Suppressor macrophage (primary cell): Measurements from ENCODE around the gene HSH2D.

Experiments used
- DNase-seq, 4 experiments: peaks; one replicate each; pipeline ENCODE4 v3.0.0-alpha.2; 2020 to 2022

The HSH2D gene

DNA sequence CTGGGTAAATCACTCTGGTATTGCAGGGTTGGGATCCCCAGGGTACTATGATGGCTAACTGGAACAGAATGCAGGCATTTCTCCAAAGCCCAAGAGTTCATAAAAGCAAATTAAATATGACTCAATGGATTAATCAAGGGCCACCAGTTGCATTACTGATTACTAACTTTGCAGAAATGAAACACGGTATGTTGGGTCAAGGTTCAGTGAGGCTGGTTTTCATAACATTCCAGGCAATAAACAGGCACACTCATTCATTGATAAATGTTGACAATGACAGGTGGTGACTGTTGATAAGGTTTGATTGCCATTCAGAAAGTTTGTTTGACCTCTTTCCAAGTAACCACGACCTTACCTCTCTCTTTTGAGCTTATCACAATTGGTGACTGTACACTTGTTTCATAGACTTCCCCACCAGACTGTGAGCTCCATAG is 53.7 kb downstream of the HSH2D start:
- no peak for DNase-seq

- DNase-seq = peak; percentile 99 to 100 (median 100)
Measured at GRCh38 chr19:16197622-16198369, 54.3 kb downstream of the HSH2D start, which contains the start of gene AP1M1. Gene AP1M1 (plus strand): TSS chr19:16197911. CDS start chr19:16198027, 116 bp downstream.

DNA sequence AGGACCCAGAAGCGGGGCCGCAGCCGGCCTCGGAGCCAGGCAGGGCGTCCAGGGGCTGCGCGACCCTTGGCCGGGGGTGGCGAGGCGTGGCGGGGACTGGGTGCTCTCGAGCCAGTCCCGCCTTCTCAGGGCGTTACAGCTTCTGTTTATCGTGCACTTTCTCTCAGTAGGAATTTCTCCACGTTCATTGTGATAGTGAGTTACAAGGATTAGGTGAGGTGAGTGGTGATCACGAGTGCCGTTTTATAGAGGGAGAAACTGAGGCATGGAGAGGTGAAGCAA is 54.8 kb downstream of the HSH2D start:
- DNase-seq = peak in 2 of 4 experiments; percentile 14 to 22

DNA sequence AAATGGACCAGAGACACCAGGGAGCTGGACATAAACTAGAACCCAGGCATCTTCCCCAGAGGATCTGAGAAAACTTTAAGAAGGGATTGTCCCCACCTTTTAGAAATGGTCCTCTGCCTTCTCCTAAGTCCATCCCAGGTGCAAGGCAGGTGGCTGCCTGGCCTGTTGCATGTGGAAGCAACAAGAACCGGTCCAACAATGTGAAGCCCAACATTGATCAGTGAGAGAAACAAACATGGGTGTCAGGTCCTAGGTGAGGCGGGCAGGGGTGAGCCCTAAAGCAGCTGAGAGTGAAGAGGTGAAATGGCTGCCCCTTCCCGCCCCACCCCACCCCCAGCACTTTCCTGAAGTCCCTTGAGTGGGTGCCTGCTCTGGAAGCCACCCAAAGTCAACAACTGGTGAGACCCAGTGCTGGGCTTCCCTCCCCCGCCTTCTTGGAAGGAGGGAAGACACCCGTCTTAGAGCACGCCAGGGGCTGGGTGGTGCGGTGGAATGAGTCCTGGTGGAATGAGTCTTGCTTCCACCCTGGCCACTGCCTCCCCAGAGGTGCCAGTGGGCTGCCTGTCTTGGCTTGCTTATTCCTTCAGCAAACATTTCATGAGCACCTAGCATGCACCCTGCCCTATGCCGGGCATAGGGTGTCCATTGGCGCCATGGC is 55.9 kb downstream of the HSH2D start:
- DNase-seq = no peak

- DNase-seq = peak; percentile 49 to 68 (median 59)
Measured at GRCh38 chr19:16200038-16201010, 56.8 kb downstream of the HSH2D start.

DNA sequence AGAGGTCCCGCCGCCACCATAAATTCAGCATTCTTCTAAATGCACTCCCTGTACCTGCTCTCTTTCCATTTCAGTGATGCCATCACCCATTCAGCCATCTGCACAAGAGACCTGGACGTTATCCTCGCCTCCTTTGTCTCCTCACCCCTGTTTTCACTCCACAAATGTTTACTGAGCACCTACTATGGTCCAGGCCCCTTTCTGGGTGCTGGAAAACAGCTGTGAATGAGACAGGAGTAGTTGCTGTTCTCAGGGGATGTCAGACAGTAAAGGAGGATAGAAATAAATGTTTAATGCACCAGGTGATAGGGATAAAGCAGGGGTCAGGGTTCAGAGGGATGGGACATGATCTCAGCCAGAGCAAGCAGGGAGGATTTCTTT is 57.5 kb downstream of the HSH2D start:
- DNase-seq = no peak

DNA sequence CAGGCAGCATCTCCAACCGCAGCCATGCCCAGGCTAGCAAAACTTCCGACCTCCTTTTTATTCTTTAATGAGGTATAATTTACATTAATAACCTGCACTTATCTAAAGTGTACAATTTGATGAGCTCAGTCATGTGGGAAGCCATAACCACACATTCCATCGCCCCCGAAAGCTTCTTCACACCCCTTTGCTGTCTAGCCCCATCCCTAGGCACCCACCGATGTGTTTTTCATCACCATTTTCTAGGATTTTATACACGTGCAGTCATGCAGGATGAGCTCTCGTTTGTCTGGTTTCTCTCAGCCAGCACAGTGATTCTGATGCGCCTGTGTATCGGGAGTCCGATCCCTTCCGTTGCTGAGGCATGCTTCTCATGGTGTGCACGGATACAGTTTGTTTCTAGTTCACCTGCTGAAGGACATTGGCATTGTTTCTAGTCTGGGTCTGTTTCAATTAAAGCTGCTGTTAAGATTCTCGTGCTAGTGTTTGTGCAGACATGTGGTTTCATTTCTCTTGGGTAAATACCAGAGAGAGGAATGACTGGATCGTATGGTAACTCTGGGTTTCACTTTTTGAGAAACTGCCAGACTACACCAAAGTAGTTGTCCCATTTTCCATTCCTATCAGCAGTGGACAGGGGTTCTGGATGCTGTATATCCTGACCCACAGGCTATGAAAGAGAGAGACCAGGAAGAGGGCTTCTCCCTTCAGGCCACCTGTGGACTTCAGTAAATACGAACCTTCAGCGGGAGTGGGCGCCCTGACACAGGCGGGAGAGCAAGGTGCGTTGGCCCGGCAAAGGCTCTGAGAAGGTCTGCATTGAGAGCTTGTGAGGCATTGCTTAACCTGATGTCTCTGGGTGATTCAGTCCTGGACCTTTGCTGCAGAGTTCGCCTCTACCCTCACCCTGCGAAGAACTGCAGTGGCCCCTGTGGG is 59.1 kb downstream of the HSH2D start:
- DNase-seq = no peak

GRCh38 chr19:16203256-16204004 is 59.9 kb downstream of the HSH2D start:
- DNase-seq = no peak

GRCh38 chr19:16204005-16204294 is 60.5 kb downstream of the HSH2D start:
- DNase-seq = no peak

DNA sequence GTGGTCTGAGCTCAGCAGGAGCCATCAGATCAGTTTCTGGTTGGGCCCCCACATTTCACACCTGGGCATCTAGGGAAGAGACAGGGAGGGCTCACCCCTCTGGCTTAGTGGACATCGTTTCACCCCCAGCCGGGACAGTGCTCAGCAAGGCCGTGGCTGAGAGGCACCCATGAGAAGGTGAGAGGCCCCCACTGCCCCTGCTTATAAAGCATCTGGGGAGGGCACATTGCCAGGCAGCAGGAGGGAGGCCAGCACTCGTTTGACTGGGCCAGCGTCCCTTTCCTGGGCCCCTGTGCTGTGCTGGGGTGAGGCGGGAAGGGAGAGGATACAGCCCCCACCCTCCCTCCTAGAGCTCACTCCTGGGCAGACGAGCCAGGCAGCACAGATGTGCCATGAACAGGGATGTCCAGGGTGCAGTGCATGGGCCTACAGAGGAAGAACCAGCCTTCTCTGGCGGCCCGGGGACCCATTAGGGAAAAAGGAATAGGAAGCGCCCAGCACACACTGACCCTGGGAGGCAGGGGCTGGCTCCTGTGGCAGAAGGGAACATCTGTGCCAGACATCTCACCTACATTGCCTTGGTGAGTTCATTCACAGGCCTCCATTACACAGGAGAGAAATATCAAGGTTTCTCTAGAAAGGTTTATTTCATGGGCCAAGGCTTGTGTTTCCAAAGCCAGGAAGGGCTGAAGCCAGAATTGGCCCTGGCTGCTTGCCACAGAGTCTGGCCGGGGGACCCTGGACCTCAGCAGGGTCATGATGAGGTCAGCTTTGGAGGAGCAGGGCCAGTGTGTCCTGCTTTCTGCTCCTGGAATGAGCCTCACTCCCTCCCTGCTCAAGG is 61.9 kb downstream of the HSH2D start:
- DNase-seq = no peak

DNA sequence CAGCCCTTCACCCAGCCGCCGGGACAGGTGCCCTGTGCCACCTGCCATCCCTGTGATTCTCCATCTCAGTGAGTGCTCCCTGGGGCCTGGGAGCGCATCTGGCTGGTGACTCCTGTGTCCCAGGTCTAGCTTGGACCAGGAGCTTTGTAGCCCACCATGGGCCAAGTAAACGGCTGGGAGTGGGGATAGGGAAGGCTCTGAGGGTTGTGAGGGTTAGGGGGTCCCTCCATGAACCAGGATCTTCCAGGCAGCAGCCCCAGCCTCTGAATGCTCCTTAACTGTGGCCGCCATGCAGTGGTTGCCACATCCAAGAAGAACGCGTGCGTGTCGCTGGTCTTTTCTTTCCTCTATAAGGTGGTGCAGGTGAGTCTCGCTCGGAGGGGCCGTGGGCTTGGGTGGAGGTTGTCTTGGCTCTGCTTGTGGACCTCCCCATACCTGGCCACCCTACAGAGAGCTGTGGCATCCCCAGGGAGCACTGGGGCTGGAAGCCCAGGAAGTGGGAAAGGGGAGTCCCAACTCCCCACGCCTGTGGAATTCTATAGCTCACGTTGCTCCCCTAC is 62.6 kb downstream of the HSH2D start:
- no peak for DNase-seq

GRCh38 chr19:16206637-16207036 is 63.2 kb downstream of the HSH2D start:
- no peak for DNase-seq

- no peak for DNase-seq
Measured at GRCh38 chr19:16207063-16207462, 63.6 kb downstream of the HSH2D start.

DNA sequence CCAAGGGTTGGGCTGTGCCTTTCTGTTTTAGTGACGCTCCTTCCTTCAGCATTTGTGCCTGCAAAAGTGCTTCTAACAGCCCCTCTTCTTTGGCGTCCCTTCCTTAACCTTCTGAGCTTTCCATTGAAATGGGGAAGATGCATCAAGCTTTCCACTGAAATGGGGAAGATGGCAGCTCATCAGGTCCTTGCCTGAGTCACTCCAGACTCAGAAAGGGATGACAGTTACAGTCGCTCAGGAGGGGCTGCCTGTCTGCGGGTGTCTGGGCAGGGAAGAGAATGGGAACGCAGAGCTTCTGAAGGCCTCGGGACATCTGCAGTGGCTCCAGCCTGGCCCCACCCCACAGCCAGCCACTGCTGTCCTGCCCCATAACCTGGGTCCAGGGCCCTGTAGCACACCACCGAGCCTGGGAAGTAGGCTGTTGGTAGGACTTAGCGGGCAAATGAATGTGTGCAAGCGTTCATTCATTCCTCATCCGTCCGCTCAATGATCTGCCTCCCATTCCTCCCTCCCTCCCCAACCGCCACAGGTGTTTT is 64.1 kb downstream of the HSH2D start:
- peak in 3 of 4 experiments; percentile 32 to 49 (median 39) for DNase-seq
